ENCODE measurements around the gene PGS1.
"Not testable (repeated sequence)": the region's sequence is repeated elsewhere in the genome, so short reads cannot be mapped to it uniquely, and the experiment has no call there.

Gene PGS1, protein sequence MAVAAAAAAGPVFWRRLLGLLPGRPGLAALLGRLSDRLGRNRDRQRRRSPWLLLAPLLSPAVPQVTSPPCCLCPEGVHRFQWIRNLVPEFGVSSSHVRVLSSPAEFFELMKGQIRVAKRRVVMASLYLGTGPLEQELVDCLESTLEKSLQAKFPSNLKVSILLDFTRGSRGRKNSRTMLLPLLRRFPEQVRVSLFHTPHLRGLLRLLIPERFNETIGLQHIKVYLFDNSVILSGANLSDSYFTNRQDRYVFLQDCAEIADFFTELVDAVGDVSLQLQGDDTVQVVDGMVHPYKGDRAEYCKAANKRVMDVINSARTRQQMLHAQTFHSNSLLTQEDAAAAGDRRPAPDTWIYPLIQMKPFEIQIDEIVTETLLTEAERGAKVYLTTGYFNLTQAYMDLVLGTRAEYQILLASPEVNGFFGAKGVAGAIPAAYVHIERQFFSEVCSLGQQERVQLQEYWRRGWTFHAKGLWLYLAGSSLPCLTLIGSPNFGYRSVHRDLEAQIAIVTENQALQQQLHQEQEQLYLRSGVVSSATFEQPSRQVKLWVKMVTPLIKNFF

DNA sequence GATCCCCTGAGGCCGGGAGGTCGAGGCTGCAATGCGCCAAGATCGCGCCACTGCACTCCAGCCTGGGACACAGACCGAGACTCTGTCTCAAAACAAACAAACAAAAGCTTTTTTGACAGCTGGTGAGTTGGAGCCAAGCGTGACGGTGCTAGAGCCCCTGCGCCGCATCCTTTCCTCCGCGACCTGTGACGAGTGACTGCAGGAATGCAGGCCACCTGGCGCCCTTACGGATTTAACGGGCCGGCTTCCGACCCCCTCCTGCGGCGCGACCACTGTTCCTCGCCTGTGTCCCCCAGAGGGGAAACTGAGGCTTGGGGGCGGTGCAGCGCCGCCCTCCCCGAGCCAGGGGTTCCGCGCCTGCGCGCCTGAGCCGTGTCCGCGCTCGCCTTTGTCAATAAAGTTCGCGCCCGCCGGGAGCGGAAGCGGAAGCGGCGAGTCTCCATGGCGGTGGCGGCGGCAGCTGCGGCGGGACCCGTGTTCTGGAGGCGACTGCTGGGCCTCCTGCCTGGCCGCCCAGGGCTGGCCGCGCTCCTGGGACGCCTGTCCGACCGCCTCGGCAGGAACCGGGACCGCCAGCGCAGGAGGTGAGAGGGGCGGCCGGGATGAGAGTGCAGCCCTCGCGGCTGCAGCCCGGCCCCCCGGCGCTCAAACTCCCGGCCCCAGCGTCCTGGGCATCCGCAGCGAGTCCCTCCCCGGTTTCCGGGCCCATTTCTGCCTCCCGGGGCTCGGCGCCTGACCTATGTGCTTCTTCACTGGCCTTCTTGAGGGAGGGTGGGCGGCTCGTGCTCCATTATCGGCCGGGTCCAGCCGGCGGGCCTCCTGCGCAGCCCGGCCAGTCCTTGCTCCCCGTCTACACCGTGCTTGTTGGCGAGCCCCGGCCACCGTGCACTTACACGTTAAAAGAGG, at the start of gene PGS1:
PGS1 (plus strand) TSS at position 425 of the 906 bp plus-strand sequence; CDS start at position 442, 17 bp downstream.
- peak; percentile 58 for DNase-seq (ENCODE audit: low read depth, low spot score)

DNA sequence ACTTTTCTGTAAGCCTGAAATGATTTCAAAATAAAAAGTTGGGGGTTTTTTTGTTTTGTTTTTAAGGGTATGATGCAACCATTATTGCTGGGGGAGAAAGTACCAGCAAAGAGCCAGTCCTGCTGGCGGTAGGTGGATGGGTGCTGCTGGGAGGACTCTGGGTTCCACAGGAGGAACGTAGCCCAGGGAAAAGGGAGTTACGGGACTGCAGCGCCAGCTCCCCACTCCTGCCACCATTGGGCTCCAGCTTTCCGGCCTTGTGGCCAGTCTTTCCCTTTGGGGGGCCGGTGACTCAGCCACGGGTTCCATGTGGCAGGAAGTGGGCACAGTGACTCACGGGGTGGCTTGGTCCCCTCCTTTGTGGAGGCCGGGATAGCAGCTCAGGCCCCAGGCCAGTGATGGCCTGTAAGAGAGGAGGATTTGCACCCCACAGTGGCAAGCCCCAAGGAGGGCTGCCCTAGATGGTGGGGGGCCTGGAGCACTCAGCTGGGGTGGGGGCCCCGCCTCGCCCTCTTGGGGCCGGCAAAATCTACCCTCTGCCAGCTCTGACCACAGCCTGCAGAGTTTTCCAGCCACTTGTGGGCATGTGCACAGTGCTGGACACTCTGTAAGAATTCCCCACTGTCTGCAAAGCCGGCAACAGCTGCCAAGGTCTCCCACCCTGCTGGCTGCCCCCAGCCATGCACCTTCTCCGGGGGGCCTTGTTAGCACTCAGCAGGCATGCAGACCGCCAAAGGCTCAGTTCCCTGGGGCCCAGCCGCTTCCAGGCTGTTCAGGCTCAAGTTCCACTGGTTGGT, 49.0 kb upstream of the PGS1 start:
- DNase-seq (ENCODE audit: low read depth, low spot score) = no peak

DNA sequence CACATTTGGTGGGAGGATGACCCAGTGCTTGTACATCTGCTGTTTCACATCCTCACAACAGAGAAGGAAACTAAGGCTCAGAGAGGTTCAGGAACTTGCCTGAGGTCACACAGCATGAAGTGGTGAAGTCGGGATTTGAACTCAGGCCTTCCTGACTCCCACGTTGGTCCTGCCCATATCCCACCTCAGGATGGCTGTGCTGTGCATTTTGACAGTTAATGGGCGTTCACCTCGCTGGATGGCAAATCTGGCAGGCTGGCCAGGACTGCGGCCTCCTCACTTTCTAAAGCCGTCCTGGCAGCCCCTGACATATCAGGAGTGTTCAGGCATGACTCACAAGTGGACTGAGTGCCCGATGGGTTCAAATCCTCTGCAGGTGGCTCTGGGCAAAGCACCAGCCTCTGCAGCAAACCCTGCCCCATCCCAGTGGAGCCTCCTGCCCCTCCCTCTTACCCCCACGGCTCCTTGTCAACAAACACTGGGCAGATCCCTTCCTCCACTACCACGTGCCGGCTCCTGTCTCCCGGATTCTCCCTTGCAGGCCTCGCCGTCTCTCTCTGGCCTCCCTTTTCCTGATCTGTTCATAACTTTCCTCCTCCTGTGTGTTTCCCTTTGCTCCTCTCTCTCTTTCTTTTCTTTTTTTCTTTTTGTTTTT, 47.8 kb upstream of the PGS1 start:
- no peak for DNase-seq (ENCODE audit: low read depth, low spot score)

DNA sequence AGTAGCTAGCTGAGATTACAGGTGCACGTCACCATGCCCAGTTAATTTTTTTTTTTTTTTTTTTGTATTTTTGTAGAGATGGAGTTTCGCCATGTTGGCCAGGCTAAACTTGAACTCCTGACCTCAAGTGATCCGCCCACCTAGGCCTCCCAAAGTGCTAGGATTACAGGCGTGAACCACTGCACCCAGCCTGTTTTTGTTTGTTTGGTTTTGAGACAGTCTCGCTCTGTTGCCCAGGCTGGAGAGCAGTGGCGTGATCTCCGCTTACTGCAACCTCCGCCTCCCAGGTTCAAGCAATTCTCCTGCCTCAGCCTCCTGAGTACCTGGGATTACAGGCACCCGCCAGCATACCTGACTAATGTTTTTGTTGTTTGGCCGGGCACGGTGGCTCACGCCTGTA, 47.1 kb upstream of the PGS1 start:
- DNase-seq (ENCODE audit: low read depth, low spot score) = not testable (repeated sequence)

DNA sequence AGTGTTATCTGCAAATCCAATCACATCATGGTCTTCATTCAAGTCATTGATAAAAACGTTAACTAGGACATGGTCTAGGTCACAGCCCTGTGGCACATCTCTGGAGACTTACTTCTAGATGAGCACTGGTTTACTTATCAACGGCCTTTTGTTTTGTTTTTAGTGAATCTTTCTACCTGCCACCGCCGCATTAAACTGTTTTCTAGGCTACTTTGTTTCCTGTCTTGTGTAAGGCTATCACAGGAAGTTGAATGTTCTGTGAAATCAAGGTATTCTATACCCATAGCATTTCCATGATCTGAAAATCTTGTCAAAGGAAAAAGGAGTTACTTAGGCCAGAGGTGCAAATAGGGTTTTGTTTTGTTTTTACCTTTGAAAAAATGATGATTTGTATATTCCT, 45.5 kb upstream of the PGS1 start:
- no peak for DNase-seq (ENCODE audit: low read depth, low spot score)

DNA sequence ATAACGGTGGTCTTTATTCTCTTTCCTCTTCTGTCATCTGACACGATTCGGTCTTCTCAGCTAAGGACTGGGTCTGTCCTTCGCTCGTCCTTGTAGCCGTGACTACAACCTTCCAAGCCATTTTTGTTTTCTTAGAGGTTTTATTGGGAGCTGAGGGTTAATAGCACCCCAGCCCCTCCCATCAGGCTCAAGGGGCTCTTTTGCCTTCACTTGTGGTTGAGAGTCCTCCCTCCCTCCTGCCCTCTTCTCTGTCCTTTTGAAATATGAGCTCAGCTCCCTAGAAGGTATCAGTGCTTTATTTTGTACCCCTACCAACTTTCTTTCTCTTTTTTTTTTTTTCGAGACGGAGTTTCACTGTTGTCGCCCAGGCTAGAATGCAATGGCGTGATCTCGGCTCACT, 43.2 kb upstream of the PGS1 start:
- no peak for DNase-seq (ENCODE audit: low read depth, low spot score)

DNA sequence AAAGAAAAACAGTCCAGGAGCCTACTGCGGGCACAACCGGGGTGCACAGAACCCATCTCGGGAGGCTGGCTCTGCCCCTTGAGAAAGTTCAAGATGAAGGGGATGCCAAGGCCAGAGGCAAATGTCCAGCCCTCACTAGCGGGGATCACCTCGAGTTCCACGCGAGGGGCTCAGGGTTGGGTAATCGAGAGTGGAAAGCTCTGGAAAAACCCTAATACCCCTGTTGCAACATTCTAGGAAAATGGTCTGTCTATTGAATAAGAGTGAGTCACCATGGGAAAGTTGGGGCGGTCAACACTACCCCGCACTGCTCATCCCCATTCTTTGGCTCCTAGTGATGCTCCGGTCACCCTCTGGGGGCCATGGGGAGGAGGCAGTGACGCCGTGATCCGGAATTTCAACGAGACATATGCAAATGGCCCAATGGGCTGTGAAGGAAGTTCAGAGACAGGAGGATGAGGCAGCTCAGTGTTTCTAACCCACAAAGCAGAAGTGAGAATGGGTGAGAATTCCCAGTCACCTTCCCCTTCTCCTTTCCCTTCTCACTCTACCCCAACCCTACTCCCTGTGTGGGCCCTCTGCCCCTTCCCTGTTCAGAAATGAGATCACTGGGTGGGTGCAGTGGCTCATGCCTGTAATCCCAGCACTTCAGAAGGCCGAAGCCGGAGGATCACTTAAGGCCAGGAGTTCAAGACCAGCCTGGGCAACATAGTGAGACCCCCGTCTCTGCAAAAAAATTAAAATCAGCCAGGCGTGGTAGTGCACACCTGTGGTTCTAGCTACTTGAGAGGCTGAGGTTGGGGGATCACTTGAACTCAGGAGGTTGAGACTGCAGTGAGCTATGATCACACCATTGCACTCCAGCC, 41.0 kb upstream of the PGS1 start:
- no peak for DNase-seq (ENCODE audit: low read depth, low spot score)

DNA sequence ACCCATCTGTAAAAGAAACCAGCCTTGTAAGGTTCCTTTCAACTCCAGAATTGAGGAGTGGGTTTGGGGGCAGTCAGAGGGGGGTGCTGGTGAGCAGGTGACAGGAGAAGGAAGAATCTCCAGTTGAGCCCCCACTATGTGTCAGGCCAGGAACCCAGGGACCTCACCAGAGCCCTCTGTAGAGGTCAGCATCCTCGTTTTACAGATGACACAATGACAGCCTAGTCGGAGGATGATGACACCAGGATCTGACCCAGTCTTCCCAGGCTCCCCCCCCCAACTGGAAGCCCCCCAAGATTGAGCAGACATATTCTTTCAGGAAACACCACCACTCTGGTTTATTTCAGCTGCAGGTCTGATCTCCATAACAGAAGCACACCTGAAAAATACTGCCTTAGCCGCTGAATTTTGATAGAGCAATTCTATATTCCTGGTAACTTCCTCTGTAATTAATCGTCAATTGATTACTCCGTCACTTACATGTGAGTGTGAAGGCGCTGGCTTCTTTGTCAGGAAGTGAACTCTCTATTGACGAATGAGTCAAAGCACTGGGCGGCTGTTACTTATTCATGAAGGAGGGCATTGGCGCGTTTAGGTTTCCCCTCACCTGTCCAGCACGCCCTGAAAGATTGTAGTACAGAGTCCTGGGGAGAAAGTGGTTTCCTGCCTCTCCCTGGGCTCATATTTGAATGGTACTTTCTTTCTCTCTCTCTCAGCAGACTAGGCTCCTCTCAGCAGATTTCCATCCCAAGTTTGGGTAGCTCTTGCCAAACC, 39.8 kb upstream of the PGS1 start:
- DNase-seq (ENCODE audit: low read depth, low spot score) = no peak

DNA sequence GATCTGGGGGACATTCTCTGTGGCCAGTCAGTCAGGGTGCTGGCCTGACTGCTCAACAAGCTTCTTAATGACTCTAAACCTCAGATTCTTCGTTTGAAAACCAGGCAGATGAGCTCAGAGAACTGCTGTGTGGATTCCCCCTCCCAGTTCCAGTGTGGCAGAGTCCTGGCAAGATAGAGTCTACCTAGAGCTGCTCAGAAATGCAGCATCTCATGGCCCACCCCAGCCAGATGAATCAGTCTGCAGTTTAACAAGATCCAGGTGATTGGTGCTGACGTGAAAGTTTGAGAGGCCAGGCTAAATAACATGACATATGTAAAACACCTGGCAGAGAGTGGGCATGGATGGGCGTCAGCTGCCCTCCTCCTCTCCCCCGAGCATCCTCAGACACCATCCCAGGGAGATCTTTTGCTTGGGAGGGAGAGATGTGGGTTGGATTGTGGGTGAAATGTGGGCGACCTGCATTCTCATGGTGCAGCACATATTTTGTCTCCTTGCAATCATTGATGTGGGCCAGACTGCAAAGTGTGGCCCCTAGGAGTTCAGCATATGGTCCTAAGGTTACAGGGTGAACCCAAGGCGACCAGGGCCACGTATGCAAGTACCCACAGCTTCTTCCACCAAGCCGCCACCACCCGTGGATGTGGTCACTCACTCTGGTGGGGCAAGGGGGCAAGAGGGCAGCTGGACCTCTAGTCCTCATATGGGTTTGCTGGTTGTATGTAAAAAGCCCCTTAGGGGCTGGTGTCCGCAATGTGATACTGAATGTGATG, 38.1 kb upstream of the PGS1 start:
- no peak for DNase-seq (ENCODE audit: low read depth, low spot score)

DNA sequence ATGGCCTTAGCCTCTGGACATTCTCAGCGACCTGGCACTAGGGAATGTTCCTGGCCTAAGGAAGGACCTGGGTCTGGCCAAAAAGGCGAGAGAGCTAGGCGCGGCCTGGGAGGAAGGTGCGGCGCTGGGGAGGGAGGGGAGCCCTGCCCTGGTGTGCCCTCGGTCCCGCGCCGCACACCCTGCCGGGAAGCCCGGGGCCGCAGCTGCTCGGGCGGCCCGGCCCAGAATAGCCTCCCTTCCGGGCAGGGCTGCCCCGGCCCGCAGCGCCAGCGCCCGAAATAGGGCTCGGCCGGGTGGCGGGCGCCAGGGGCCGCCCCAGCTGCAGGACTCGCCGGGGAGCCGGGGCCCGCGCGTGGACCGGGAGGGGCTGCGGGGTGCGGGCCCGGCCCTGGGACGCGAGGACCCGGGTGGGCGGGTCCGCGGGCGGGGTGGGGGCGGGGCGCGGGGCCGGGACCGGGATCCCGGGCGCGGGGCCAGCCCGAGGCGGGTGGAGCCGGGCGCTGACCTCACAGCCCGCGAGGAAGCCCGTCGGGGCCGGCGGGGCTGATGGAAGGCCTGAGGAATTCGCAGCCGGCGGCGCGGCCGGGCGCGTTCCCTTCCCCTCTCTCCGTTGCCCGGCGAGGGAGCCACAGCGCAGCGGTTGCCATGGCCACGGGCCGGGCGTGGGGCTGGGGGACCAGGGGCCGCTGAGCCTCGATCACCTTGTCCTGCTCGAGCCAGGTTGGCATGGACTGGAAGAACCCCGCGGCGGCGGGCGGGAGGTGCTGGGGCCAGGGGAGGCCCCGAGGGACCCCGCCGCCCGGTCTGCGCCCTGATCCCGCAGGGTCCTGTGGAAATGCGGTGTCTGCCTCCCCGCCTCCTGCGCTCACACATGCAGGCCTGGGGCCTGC, 36.6 kb upstream of the PGS1 start:
- DNase-seq (ENCODE audit: low read depth, low spot score) = no peak

DNA sequence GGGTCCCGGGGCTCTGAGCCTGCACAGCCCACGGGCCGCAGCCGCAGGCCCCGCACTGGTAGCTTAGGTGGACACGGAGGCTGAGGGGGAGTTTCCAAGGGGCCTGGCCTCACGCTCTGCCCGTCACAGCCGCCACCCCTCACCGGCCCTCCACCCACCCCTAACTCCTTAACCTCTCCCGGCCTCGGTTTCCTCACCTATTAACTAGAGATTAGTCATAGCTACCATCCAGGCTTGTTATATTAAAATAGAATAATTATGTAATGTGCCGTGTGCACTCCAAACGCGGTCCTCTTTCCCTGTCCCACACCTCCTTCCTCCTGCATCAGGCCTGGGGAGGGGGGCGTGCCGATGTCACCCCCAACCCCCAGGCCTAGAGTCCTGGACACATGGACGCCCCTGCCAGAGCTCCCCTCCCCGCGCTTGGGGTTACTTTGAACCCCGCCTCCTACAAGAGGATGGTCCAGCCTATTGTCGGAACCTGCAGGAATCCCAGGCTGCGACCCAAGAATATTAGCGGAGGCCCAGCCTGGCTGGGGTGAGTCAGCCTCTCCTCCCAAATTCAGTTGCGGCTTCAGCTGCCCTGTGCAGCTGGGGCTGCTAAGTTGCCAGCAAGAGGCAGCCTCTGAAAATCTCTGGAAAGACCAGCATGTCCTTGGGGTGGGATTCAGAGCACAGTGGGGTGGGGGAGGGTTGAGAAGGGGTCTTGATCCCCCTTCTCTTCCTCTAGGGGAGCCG, 35.8 kb upstream of the PGS1 start:
- DNase-seq (ENCODE audit: low read depth, low spot score) = no peak

DNA sequence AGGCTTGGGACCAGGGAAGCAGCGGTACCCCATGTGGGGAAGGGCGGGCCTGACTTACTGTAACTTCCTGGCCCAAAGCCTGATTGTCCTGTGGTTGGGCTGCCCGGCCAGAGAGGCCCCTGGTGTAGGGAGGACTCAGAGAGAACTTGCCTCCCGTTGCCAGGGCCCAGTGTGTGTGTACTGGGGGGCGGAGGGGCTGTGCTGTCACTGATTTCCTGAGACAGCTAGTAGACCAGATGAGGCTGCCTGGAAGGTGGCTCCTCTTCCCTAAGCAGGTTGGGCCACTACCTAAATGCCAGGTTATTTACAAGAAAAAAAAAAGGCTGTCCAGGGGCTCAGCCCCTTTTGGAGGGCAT, 35.3 kb upstream of the PGS1 start:
- DNase-seq (ENCODE audit: low read depth, low spot score) = no peak

DNA sequence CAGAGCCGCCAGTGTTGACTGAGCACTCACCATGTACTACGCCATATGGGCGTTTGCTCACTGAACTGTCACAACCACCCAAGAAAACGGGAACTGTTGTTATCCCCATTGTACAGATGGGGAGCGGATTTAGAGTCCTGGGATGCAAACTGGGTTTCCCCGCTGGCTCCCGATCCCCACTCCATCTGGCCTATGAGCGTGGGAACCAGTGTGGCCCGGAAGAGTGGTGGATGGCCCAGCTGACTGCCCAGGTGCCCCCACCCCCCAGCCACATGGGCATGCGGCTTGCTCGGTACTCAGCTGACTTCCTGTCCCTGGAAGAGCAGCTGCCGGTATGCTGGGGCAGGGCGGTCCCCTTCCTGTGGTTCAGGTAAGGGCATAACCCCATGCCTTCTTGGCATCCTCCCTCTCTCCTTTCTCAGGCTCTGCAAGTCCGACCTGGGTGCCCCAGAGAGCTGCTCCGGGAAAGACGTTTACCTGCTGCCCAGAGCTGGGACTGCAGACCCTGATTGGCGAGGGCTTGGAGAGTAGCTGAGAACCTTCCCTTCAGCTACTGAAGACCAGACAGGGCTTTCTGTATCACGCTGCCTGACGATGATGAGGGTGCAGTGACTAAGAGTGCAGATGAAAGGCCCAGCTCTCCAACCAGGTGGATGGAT, 34.8 kb upstream of the PGS1 start:
- peak; percentile 26 for DNase-seq (ENCODE audit: low read depth, low spot score)

DNA sequence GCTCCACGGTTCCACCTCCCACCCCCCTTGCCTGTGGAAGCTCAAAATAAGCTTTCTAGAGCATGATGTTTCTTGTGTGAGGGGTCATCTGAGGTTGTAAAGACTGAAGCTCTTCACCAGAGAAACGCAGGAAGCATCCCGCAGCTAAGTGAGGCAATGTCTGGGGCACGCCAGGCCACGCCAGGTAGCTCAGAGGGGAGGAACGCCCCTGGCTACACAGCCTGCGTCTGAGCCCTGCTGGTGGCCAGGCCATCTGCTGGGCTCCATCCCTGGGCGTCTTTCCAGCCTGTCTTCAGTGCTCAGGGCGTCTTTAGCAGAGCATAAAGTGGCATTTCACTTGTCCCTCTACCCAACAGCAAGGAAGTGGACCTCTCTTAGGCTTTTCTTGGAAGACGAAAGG, 33.8 kb upstream of the PGS1 start:
- no peak for DNase-seq (ENCODE audit: low read depth, low spot score)

DNA sequence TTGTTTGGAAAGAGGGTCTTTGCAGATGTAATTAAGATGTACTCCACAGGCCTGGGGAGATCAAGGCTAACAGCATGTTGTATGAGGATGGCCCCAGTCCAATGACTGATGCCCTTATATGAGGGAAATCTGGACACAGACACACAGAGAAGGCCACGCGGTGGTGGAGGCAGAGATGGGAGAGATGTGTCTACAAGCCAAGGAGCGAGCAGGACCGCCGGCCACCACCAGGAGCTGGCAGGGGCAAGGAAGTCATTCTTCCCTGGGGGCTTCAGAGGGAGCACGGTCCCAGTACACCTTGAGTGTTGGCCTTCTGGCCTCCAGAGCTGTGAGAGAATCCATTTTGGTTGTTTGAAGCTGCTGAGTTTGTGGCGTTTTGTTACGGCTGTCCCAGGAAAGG, 33.3 kb upstream of the PGS1 start:
- no peak for DNase-seq (ENCODE audit: low read depth, low spot score)

DNA sequence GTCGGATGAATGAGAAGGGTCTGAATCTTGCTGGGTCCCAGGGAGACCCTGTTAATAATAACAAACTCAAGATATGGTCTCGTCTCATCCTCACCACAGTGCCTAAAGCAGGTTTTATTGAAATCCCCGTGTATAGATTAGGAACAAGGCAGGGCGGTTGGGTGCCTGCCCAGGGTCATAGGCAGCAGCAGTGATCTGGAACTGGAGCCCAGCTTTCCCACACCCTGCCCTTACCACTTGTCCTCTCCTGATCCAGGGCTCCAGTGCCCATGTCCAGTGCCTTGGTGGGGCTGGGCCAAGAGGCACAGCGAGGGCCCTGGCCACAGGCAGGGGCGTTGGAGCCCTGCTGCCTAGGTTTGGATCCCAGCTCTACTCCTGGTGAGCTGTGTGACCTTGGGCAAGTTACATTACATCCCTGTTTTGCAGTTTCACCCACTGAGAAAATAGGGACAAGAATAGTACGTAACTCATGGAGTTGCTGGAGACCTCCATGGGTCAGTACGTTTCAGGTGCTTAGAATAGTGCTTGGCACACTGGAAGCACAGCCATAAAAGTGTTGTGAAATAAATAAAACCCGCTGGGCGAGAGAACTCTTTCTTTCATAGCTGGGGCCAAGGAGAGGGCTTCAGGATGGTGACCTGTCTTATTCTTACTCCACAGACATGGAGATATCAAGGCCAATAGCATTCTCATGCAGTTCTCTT, 32.5 kb upstream of the PGS1 start:
- DNase-seq (ENCODE audit: low read depth, low spot score) = no peak
